ENCODE results near the gene ZNF524.

GRCh38 chr19:55553217-55554182 lies 46.6 kb upstream of the ZNF524 start:
- TF ChIP-seq CTCF (IDR thresholded peaks at IDR 0.05; ENCODE audit: low read depth, low read length) = no peak
- TF ChIP-seq EZH2phosphoT487 (IDR thresholded peaks at IDR 0.05; ENCODE audit: low read depth) = no peak

Measured in OCI-LY3 (cell line).